Activated CD8-positive, alpha-beta memory T cell treated with anti-CD3 and anti-CD28 coated beads for 36 hours (primary cell): Measurements from ENCODE around the gene CDH5. TPM values are rescaled to one million over a fixed set of nuclear protein-coding genes. Genes with fewer than 3 reads are reported as not detected.

ENCODE experiments used
- CTCF ChIA-PET: fragments of 350-600 bp; sonication (Branson Sonifier 250); formaldehyde crosslinking; loops from one replicate; lab custom pipeline; 2021; ENCODE audit warnings: antibody characterized with exemption; lab: Charles Lee
- POLR2A ChIA-PET: fragments of 350-600 bp; sonication (Branson Sonifier 250); formaldehyde crosslinking; loops from one replicate; lab custom pipeline; 2021; ENCODE audit warnings: antibody characterized with exemption; lab: Charles Lee
- total RNA-seq, 2 experiments: library from RNA; stranded (reverse); gene quantifications; one replicate each; pipeline ENCODE4 v1.2.3, GENCODE V29; 2021

Gene CDH5
- total RNA-seq, 2 experiments from 2014 or later, result not detected

DNA sequence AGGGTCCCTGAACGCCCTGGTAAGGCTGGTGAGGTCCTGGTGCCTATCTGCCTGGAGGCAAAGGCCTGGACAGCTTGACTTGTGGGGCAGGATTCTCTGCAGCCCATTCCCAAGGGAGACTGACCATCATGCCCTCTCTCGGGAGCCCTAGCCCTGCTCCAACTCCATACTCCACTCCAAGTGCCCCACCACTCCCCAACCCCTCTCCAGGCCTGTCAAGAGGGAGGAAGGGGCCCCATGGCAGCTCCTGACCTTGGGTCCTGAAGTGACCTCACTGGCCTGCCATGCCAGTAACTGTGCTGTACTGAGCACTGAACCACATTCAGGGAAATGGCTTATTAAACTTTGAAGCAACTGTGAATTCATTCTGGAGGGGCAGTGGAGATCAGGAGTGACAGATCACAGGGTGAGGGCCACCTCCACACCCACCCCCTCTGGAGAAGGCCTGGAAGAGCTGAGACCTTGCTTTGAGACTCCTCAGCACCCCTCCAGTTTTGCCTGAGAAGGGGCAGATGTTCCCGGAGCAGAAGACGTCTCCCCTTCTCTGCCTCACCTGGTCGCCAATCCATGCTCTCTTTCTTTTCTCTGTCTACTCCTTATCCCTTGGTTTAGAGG is 37.1 kb downstream of the CDH5 start:
- CTCF ChIA-PET, result no interaction called here
- POLR2A ChIA-PET, result no interaction called here

DNA sequence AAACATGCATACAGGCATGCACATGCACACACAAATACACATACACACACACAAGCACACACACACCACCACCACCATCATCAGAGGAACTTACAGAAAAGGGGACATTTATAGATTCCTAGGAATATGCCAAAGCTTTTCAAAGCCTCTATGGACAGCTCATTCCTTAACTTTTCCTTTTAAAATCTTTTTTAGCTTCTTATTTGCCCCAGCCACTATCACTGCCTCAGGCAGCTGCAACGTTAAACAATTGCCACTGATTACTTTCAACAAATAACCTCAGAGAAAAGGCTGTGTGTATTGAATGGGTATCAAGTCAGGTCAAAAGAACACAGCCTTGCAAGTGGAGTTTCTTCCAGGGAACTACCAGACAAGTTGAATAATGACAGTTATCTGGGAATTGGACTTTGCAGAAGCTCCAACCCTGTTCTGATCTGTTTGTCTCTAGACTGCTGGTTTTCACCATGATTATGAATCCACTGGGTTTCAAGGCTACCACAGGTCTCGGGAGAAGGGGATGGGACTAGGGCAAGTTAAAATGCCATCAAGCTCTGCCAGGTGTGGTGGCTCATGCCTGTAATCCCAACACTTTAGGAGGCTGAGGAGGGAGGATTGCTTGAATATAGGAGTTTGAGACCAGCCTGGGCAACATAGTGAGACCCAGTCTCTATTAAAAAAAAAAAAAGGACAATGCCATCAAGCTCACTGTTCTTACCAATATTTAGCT is 38.7 kb downstream of the CDH5 start:
- POLR2A ChIA-PET, result interaction anchor here (0.6 kb wide), 1 partner anchor 74 kb away, joined by 5 read pairs; no protein-coding TSS in a partner anchor
- CTCF ChIA-PET, result interaction anchor here (0.6 to 4.5 kb wide), 11 partner anchors 10 to 462 kb away, joined by 3 to 47 read pairs (median 8); partner anchors contain the start of gene DYNC1LI2

DNA sequence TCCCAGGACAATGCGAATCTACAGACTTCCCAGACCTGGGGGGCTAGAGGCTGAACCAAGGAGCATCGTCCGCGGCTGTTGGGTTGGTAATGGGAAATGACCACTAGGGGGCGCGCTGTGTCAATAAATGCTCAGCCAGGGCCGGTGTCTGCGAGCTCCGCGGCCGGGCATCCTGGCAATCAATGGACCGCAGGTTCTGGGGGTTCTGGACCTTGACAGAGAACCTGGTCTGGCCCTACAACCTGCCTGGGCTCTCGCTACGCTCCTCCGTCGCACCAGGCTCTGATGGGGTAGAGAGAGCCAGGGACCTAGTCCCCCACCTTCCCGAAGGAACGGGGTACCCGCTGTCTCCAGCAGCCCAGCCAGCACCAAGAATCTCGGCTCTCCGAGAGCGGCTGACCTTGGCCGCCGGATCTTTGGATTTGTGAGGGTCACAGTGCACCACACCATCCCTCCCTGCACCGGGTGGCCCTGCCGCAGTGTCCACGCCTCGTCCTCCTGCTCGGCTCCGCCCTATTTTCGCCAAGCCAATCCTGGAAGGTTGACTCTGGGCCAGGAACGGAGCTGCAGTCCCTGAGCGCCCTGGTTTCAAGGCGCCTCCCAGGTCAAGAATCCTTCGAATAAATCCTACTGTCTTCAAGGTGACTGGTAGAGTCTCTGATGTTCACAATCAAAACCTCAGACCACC is 40.2 kb downstream of the CDH5 start:
- CTCF ChIA-PET, result interaction anchor here (0.6 to 4.5 kb wide), 32 partner anchors 8 to 461 kb away, joined by 3 to 47 read pairs (median 4); partner anchors contain the start of genes CMTM2, CMTM3, DYNC1LI2 and TK2
- POLR2A ChIA-PET, result no interaction called here

DNA sequence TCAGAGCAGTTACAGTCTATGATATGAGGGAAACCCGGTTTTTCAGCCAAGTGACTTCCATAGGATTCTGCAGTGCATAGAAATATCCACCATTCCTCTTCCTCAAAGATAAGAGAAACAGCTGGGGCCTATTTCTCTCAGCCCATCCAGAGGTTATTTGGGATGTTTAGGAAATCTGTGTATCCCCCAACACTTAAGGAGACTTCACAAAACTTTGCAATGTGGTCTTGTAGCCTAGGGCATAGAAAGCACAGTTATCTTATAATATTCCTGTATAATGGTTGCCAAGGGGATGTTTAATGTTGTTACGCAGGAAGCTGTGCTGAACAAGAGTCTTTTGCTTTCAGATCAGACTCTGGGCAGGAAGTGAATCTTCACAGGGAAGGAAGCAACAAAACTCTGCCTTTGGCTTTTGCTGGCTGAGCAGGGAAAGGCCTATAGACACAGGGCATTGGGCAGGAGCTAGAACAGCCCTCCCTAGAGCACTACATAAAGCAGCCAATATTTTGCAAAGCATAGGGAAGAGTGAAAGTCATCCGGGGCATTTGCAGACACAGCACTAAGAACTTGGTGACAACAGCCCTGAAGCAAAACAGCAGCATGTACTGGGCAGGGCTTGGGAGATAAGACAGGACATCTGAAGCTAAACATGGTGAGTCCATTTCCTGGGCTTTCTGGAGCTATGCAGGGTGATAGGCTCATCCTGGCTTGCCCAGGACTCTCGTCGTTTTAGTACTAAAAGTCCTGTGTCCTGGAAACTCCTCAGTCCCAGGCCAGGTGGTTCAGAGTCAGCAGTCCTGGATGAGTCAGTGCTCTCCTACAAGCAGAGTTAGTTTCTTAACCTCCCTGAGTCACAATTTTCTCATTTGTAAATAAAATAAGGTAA is 41.9 kb downstream of the CDH5 start:
- POLR2A ChIA-PET, result no interaction called here
- CTCF ChIA-PET, result interaction anchor here (0.6 to 4.5 kb wide), 5 partner anchors 19 to 361 kb away, joined by 3 to 35 read pairs (median 3); partner anchors contain the start of gene BEAN1

DNA sequence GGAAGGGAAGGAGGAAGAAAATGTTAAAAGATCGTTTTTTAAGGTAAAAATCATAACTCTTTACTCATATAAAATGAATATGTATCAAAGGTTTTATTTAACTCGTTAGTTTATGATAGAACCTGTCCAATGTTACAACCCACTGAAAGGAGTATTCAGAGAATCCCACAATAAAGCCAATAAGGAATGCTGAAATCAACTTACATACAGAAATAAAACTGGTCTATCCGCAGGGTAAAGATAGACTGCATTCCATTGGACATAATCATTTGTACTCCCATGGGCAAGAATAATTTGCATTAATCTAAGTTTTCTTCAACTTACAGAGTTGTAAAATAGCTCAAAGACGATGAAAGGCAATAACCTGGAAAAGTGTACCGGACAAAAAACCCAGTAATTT is 42.7 kb downstream of the CDH5 start:
- ChIA-PET POLR2A (no interaction called here), CTCF (interaction anchor here (0.6 to 4.5 kb wide), 4 partner anchors 66 to 360 kb away, joined by 3 to 35 read pairs (median 4); no protein-coding TSS in a partner anchor)

DNA sequence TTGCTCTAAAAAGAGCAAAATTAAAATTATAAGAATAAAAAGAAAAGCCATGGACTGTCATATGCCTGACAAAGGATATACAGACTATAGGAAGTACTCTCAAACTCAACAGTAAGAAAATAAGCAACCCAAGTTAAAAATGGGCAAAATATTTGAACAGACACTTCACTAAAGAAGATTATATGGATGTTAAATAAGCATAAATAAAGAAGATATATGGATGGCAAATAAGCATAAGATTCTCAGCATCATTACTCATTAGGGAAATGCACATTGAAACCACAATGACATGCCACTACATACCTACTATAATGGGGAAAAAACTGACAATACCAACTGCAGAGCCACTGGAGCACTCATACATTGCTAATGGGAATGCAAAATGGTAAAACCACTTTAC is 45.7 kb downstream of the CDH5 start:
- ChIA-PET CTCF (no interaction called here), POLR2A (no interaction called here)

DNA sequence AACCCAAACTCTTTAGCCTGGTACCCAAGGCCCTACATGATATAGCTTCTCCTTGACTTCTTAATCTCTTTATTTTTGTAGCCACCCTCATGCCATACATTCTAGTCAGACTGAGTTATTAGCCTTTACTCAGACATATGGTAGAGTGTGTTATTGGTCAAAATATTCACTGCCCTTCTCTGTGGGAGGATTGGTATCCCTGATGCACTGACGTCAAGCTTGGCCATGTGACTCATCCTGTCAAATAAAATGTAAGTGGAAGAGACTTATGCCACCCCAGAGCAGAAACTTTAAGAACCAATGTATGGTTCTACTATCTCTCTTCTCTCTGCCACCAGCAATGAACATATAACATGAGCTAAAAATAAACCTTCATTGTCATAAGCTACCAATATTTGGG is 48.4 kb downstream of the CDH5 start:
- ChIA-PET CTCF (interaction anchor here (0.7 to 2.1 kb wide), 2 partner anchors 8 to 23 kb away, joined by 4 to 8 read pairs; no protein-coding TSS in a partner anchor), POLR2A (no interaction called here)

DNA sequence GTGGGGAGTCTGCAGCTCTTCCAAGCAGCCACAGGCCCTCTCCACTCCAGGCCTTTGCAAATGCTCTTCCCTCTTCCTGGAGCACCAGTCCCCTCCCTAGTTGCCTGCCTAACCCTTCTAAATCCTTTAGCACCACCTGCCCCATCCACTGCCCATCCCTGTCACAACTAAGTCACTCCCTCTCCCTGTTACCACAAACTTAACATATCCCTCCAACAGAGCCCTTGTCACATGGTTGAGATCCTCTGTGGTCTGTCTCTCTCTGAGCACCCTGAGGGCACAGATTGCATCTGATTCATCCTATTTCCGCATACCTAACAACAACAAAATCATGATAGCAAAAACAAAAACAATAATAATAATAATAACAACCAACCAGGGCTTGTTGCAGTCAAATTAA is 49.6 kb downstream of the CDH5 start:
- ChIA-PET POLR2A (no interaction called here), CTCF (interaction anchor here (2.1 kb wide), 1 partner anchor 10 kb away, joined by 8 read pairs; no protein-coding TSS in a partner anchor)

DNA sequence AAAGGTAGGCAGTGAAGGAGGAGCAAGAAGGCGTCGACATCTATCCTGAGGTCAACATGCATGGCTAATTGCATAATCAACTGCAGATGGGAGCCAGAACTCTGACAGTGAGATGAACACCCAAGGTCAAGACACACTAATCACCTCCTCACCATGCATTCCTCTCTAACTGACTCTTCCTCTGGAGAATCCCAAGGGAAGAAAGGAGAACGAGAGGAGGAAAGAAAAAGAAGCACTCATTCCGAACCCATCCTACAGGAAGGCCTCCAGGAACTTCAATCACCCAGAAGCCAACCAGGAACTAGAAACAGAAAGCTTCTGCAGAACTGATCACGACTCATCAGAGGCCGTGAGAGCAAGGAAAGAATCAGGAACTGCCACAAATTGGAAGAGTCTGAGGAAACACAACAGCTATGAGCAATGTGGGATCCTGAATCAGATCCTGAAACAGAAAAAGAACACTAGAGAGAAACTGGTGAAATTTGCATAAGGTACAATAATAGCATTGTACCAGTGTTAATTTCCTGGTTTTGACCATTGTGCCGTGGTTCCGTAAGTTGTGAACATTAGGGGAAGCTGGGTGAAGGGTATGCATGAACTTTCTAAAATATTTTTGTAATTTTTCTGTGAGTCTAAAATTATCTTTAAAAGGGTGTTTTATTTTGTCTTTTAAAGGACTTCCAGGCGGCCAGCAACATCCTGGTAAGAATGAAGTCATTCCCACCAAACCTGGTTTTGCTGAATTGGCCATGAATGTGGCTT is 50.6 kb downstream of the CDH5 start:
- ChIA-PET CTCF (interaction anchor here (0.5 kb wide), 1 partner anchor 701 kb away, joined by 3 read pairs; no protein-coding TSS in a partner anchor), POLR2A (no interaction called here)

DNA sequence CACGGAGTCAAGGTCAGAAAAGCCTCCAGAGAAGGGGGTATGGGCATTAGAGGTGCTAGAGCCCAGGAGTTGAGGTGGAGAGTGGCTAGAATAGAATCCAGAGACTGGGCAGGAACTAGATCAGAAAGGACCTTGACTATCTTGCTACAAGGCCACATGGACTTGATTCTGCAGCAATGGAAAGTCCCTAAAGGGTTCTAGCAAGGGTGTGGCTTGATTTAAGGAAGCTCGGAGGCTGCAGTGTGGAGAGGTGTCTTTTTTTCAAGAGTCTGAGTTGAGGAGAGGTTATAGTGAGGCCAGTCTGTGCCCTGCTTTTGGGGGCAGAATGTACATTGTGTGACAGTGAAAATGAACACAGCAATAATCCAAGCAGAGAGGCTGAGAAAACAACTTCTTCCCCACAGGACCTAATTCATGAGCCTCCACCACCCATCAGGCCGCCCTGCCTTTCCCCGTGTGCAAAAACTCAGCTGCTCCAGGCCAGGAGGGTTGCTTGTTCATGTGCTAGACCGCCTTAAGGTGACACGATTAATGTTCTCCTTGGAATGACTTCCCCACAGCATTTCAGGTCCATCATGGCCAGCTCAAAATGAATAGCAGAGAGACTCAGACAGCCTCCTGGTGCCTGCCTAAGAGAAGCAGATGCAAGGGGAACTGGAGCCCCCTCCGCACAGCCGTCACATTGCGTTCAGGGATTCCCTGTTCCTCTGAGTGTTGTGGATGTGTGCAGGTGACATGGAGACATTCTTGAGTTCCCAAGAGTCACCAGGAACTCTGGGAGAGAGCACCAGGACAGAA is 51.9 kb downstream of the CDH5 start:
- ChIA-PET CTCF (no interaction called here), POLR2A (no interaction called here)

DNA sequence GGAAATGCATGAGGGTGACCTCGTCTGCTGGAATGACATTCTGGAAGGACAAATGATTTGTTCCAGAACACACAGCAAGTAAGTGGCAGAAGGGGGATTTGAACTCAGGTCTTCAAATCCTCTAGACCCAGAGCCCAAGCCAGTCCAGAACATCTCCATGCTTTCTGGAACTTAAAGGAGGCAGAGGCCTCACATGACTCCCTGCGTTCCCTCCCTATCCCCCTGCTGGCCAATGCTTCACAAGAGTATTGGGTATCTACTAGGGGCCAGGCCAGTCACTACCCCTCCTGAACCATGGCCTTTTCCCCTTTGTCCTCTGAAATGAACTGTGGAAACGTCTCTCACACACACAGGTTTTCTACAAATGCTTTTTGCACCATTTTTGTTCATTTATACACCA is 53.0 kb downstream of the CDH5 start:
- POLR2A ChIA-PET, result no interaction called here

DNA sequence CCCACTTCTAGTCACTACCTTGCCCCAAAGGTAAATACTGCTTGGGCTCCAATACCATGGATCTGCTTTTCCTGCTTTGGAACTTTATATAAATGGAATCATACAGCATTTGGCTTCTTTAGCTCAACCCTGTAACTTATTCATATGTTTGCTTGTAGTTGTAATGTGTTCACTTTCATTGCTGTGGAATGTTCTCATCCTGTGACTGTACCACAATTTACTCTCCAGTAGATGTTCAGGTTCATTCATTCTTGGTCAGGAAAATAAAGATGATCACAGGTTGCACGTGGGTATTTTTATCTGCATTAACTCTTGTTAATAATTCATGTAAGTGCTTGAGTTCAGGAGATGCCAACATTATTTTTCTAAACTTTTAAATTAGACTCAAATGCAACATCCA is 53.9 kb downstream of the CDH5 start:
- CTCF ChIA-PET, result no interaction called here
- POLR2A ChIA-PET, result no interaction called here

More for the DNA sequence above, 53.0 kb downstream of the CDH5 start:
- CTCF ChIA-PET, result no interaction called here

DNA sequence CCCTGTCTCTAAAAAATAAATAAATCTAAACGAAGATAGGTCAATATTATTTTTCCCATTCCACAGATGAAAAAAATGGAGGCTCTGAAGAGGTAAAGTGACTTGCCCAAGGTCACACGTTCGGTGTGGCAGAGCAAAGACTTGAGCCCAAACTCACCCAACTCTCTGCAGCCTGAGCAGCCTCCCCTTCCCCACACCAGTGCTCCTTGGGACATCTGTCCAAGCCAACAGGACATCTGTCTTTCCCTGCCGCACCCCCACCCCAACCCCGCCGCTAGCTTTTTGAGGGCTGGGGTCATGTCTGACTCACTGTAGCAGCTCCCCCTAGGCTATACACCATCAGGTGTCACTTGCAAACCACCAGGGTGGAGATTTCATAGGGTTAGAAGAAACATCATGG is 55.4 kb downstream of the CDH5 start:
- ChIA-PET CTCF (no interaction called here), POLR2A (no interaction called here)

DNA sequence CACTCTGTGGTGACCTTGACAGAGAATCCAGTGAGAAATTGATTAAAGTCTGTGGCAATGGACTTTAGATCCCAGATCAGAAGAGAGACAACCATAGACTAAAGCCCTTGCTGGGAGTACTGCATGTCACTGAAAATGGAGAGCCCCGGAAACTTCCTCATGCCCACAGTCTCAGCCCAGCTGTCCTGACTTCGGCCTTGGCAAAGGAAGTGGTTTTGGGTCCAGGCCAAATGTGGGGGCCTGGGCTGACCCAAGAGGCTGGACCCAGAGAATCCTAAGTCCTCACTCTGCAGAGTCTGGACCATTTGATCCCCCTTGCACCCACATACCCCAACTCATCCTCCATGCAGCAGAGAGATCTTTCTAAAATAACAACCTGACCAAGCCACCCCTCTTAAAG is 55.9 kb downstream of the CDH5 start:
- ChIA-PET CTCF (no interaction called here), POLR2A (no interaction called here)

DNA sequence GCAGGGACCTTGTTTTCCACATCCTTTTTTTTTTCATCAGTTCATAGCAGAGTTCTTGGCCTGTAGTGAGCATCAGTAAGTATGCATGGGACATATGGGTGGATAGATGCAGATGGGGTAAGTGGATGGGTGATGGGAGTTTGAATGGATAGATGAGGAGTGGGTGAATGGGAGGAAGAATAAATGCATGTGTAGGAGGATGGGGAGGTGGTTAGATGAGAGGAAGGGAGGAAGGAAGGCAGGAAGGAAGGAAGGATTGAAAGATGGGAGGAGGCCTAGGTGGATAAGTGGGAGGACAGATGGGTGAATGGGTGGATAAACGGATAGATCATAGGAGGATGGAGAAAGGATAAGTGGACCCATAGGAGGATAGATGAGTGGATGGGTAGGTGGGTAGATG is 56.7 kb downstream of the CDH5 start:
- POLR2A ChIA-PET, result no interaction called here
- CTCF ChIA-PET, result no interaction called here

DNA sequence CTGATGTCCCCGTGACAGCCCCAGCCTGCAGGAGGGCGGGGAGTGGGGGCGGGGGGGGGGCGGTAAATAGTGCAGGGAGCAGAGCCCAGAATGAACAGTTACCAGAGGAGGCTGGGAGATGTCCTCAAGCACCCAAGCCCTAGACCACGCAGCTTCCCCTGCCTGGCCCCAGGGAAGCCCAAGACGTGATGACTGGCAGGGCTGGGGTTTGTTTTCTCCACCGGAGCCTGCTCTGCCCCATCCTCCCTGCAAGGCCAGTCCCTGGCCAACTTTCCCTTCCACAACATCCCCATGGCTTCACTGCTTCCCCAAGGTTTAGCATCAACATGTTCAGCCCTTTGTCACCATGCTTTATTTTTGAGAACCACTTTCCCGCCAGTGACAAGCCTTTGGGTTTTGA is 59.2 kb downstream of the CDH5 start:
- CTCF ChIA-PET, result no interaction called here
- POLR2A ChIA-PET, result no interaction called here
